HepG2 (cell line): ENCODE results near the gene S100A5. TPM values are rescaled to one million over a fixed set of nuclear protein-coding genes. Genes with fewer than 3 reads are reported as not detected.
A peak's percentile ranks its signal among the peaks of the same experiment; 100 is the strongest.

ENCODE experiments used
- ATAC-seq: fragments of 200-7000 bp; cut with Tn5 transposase; 3 replicates; pipeline ENCODE4 v1.9.1; 2020; ENCODE audit warnings: mild to moderate bottlenecking, moderate library complexity
- BruUV-seq: library from RNA; stranded (reverse); fragments of 400-500 nt; replicated peaks from 2 replicates; lab custom pipeline; 2021; lab: Mats Ljungman, UMichigan
- CTCF ChIA-PET: fragments of 300-600 bp; formaldehyde crosslinking; extraction: SDS; loops from one replicate; lab custom pipeline; 2021; ENCODE audit warnings: low total read pairs, inconsistent platforms, low intra/inter-chr PET ratio; lab: Yijun Ruan, JAX
- POLR2A ChIA-PET: fragments of 350-600 bp; sonication (Branson Sonifier 250); formaldehyde crosslinking; loops from one replicate; lab custom pipeline; 2020; ENCODE audit warnings: antibody characterized with exemption, inconsistent platforms; lab: Yijun Ruan, JAX
- DNase-seq: peaks from one replicate; pipeline ENCODE4 v3.0.0-alpha.2; 2015; ENCODE audit warnings: low spot score
- FAIRE-seq: peaks from 3 replicates; lab custom pipeline; 2011; peaks lifted over from hg19 to GRCh38; lab: Jason Lieb, UNC
- H2AFZ ChIP-seq: one replicate; pipeline ENCODE4 v1.6.1; 2011; ENCODE audit warnings: low read length, inconsistent platforms
- H3K27ac ChIP-seq: fragments of 300-600 bp; 3 replicates; pipeline ENCODE4 v1.8.0; 2011; ENCODE audit warnings: mixed run types, mild to moderate bottlenecking, mixed read lengths, low read length, inconsistent platforms; ENCODE audit not compliant: insufficient read depth; ENCODE audit errors: extremely low read length
- H3K27me3 ChIP-seq, 2 experiments: fragments of 200-600 bp in 1 of 2; 2 replicates in 1 of 2; 3 replicates in 1 of 2; pipeline versions ENCODE4 v1.6.0 to v1.8.0; 2011; ENCODE audit warnings: low read length in 2 of 2, mild to moderate bottlenecking in 2 of 2, moderate library complexity in 2 of 2, inconsistent platforms in 1 of 2; ENCODE audit not compliant: insufficient read depth in 2 of 2, control insufficient read depth in 1 of 2
- H3K36me3 ChIP-seq, 2 experiments: fragments of 200-600 bp in 1 of 2; replicated peaks in 1 of 2; 2 replicates in 1 of 2; 3 replicates in 1 of 2; pipeline versions ENCODE4 v1.5.1 to v1.8.0; 2011; ENCODE audit warnings: low read length in 2 of 2, inconsistent platforms in 1 of 2; ENCODE audit not compliant: insufficient read depth in 2 of 2, control insufficient read depth in 1 of 2
- H3K4me1 ChIP-seq: 2 replicates; pipeline ENCODE4 v1.5.1; 2012; ENCODE audit warnings: low read length, inconsistent platforms; ENCODE audit not compliant: insufficient read depth
- H3K4me2 ChIP-seq: 2 replicates; pipeline ENCODE4 v1.6.0; 2011; ENCODE audit warnings: low read depth, low read length, inconsistent platforms
- H3K4me3 ChIP-seq, 3 experiments: fragments of 200-600 bp in 1 of 3; sonication (generic), shearing (Covaris generic) in 1 of 3; replicated peaks in 1 of 3; 2 replicates each; pipeline ENCODE4 v1.5.1; 2011 to 2016; ENCODE audit warnings: low read length in 3 of 3, inconsistent platforms in 2 of 3, low read depth in 2 of 3, mild to moderate bottlenecking in 2 of 3, control low read depth in 1 of 3, mixed read lengths in 1 of 3; ENCODE audit not compliant: insufficient read depth in 1 of 3
- H3K79me2 ChIP-seq: one replicate; pipeline ENCODE4 v1.6.1; 2011; ENCODE audit warnings: low read length, inconsistent platforms; ENCODE audit not compliant: insufficient read depth
- H3K9ac ChIP-seq: 2 replicates; pipeline ENCODE4 v1.6.0; 2011; ENCODE audit warnings: mild to moderate bottlenecking, low read depth, low read length, inconsistent platforms; ENCODE audit not compliant: insufficient read depth
- H3K9me3 ChIP-seq: 2 replicates; pipeline ENCODE4 v1.5.1; 2012; ENCODE audit warnings: mild to moderate bottlenecking, low read length
- H4K20me1 ChIP-seq: 2 replicates; pipeline ENCODE4 v1.6.0; 2011; ENCODE audit warnings: inconsistent platforms, mild to moderate bottlenecking, low read length, moderate library complexity; ENCODE audit not compliant: insufficient read depth
- BCL3 ChIP-seq: sonication (generic); formaldehyde crosslinking; IDR thresholded peaks from 2 replicates; pipeline ENCODE4 v1.5.1; 2020; ENCODE audit warnings: mild to moderate bottlenecking, missing genetic modification reagents, moderate library complexity
- CAMTA2 ChIP-seq: sonication (generic); formaldehyde crosslinking; IDR thresholded peaks from 2 replicates; pipeline ENCODE4 v1.4.0; 2020; ENCODE audit warnings: mild to moderate bottlenecking, missing genetic modification reagents, borderline replicate concordance
- E2F1 ChIP-seq: sonication (generic); formaldehyde crosslinking; IDR thresholded peaks from 2 replicates; pipeline ENCODE4 v1.5.0; 2020; ENCODE audit warnings: missing genetic modification reagents
- KDM5B ChIP-seq: sonication (generic); formaldehyde crosslinking; IDR thresholded peaks from 2 replicates; pipeline ENCODE4 v1.4.0; 2020; ENCODE audit warnings: missing genetic modification reagents, mild to moderate bottlenecking, borderline replicate concordance
- RNF219 ChIP-seq: sonication (generic); formaldehyde crosslinking; IDR thresholded peaks from 2 replicates; pipeline ENCODE4 v1.5.0; 2020; ENCODE audit warnings: mild to moderate bottlenecking, missing genetic modification reagents
- THAP11 ChIP-seq: IDR thresholded peaks from 2 replicates; pipeline ENCODE4 v1.6.1; 2016; ENCODE audit warnings: missing biosample characterization, missing genetic modification reagents
- ZNF264 ChIP-seq: sonication (generic); formaldehyde crosslinking; IDR thresholded peaks from 2 replicates; pipeline ENCODE4 v1.4.0; 2020; ENCODE audit warnings: missing genetic modification reagents
- ZNF280D ChIP-seq: sonication (generic); formaldehyde crosslinking; IDR thresholded peaks from 2 replicates; pipeline ENCODE4 v1.5.1; 2020; ENCODE audit warnings: mild to moderate bottlenecking, missing genetic modification reagents
- ZNF431 ChIP-seq: sonication (generic); formaldehyde crosslinking; IDR thresholded peaks from 2 replicates; pipeline ENCODE4 v1.9.0; 2022; ENCODE audit warnings: missing genetic modification reagents, low read depth, mild to moderate bottlenecking, borderline replicate concordance
- ZNF501 ChIP-seq: sonication (generic); formaldehyde crosslinking; IDR thresholded peaks from 2 replicates; pipeline ENCODE4 v1.5.1; 2020; ENCODE audit warnings: mild to moderate bottlenecking, moderate library complexity, missing genetic modification reagents
- WGBS: methylation state at CpG from one replicate; pipeline ENCODE4 v1.1.6; 2017; ENCODE audit warnings: low lambda C conversion rate; 5-methylcytosine and 5-hydroxymethylcytosine counted together
- in situ Hi-C: cut with HindIII; loops from 2 replicates; pipeline ENCODE4 v1.10.0; 2017; ENCODE audit warnings: low pct_unique_long_range_greater_than_20kb; ENCODE audit not compliant: extremely low pct_ligation_motif_present
- intact Hi-C: fragments of 100-400 bp; cut with micrococcal nuclease; formaldehyde crosslinking; loops from one replicate; pipeline ENCODE4 v1.10.0; 2022; ENCODE audit not compliant: unreplicated experiment
- polyA plus RNA-seq, 8 experiments: library from polyadenylated mRNA; depleted of rRNA in 3 of 8; stranded (reverse) in 7 of 8; unstranded in 1 of 8; fragments of >200 nt; fragmentation: Illumina TruSeq in 4 of 8; extraction: Trizol in 4 of 8; gene quantifications; 2 replicates each; pipeline versions ENCODE4 v1.2.1 to v1.2.3, GENCODE V29; 2011 to 2016; ENCODE audit warnings: low read depth in 4 of 8, missing spikeins in 1 of 8, mixed read lengths in 1 of 8; ENCODE audit not compliant: insufficient read depth in 1 of 8
- total RNA-seq, 5 experiments: library from RNA; depleted of rRNA; stranded (reverse); fragments of >200 nt; fragmentation: Illumina TruSeq; extraction: Trizol; gene quantifications; 2 replicates each; pipeline ENCODE4 v1.2.3, GENCODE V29; 2016; ENCODE audit warnings: low read depth in 1 of 5

S100A5 gene
- total and polyA plus RNA-seq, 2 of the 13 experiments (the other 11 are each of a cell fraction or from before 2014, with no cell fraction given), result not detected

GRCh38 chr1:153532769-153533599, 7.8 kb downstream of the S100A5 start:
- peak overlapping the region; percentile 39 to 64 (median 41) for H3K4me3 ChIP-seq
- CTCF ChIA-PET, result interaction anchor here (1.3 to 2.8 kb wide), 4 partner anchors 22 to 94 kb away, joined by 5 to 42 read pairs (median 6); partner anchors contain the start of gene S100A13
- POLR2A ChIA-PET, result interaction anchor here (1.4 to 6.6 kb wide), 5 partner anchors 11 to 101 kb away, joined by 3 to 49 read pairs (median 16); partner anchors contain the start of genes CHTOP, S100A16 and S100A2
- intact Hi-C loops (loop anchor here (1.0 kb wide), 1 partner anchor 35 kb away; no protein-coding TSS in a partner anchor), in situ Hi-C loops (loop anchor here (5.0 kb wide), 1 partner anchor 34 kb away; the partner anchor contains the start of gene S100A2)
- peak; percentile 83 for FAIRE-seq
- H3K36me3 ChIP-seq, result no peaks in the 10 kb centered on the region
- DNase-seq, result peak; percentile 72
- no peaks in the 10 kb centered on the region for H3K79me2 ChIP-seq
- H3K4me2 ChIP-seq, result peak overlapping the region; percentile 83
- peaks cover 59% of the 10 kb centered on the region for H3K4me1 ChIP-seq
- peak; percentile 84 for ATAC-seq
- peak overlapping the region; percentile 33 for H3K27ac ChIP-seq
- H3K27me3 ChIP-seq, result no peaks in the 10 kb centered on the region; a peak in 1 of 5 replicates
- no peaks in the 10 kb centered on the region for H3K9me3 ChIP-seq
- H4K20me1 ChIP-seq, result no peaks in the 10 kb centered on the region
- no peak overlapping the region for H2AFZ ChIP-seq
- 5% methylated on average over 28 of the region's 34 CpGs for WGBS
- H3K9ac ChIP-seq, result peak overlapping the region; percentile 28
- BruUV-seq, result no TSS peak
- 0 out of 2 replicates have a peak, but pooled peaks have one; percentile 0 for TF ChIP-seq THAP11 (CRISPR knock-in tag)
- TF ChIP-seq KDM5B (CRISPR knock-in tag), result no peak
- TF ChIP-seq ZNF280D (CRISPR knock-in tag), result peak; percentile 11; the same call in 1 of the 2 replicates
- no peak for TF ChIP-seq E2F1
- TF ChIP-seq ZNF264, result 0 out of 2 replicates have a peak, but pooled peaks have one; percentile 53
- no peak for TF ChIP-seq CAMTA2
- no peak for TF ChIP-seq RNF219
- no peak for TF ChIP-seq BCL3 (CRISPR knock-in tag)
- peak; percentile 60; the same call in 1 of the 2 replicates for TF ChIP-seq ZNF501
- TF ChIP-seq ZNF431 (CRISPR knock-in tag), result no peak
